DMS153 (cell line): Measurements from ENCODE around the gene POR.
"Not testable (repeated sequence)": the region's sequence is repeated elsewhere in the genome, so short reads cannot be mapped to it uniquely, and the experiment has no call there.

Experiments used
- DNase-seq: peaks from one replicate; lab custom pipeline; 2025; lab: John Stamatoyannopoulos, UW

POR gene

GRCh38 chr7:76023002-76023401 is 108.0 kb downstream of the POR start:
- DNase-seq = no peak

GRCh38 chr7:76029682-76030081 is 114.7 kb downstream of the POR start:
- DNase-seq = not testable (repeated sequence)

GRCh38 chr7:76031964-76032363 is 117.0 kb downstream of the POR start:
- DNase-seq = no peak
